NCI-H69 (cell line): ENCODE measurements around the gene REG4.

ENCODE experiments used
- DNase-seq: peaks from one replicate; lab custom pipeline; 2025; lab: John Stamatoyannopoulos, UW

The REG4 gene

GRCh38 chr1:119779869-119780356 is 31.3 kb downstream of the REG4 start:
- peak; percentile 26 for DNase-seq

GRCh38 chr1:119778886-119779560 is 32.2 kb downstream of the REG4 start:
- DNase-seq = no peak

GRCh38 chr1:119778359-119778758 is 32.9 kb downstream of the REG4 start:
- no peak for DNase-seq

- DNase-seq = no peak
Measured at GRCh38 chr1:119774746-119775490, 36.3 kb downstream of the REG4 start.

DNA sequence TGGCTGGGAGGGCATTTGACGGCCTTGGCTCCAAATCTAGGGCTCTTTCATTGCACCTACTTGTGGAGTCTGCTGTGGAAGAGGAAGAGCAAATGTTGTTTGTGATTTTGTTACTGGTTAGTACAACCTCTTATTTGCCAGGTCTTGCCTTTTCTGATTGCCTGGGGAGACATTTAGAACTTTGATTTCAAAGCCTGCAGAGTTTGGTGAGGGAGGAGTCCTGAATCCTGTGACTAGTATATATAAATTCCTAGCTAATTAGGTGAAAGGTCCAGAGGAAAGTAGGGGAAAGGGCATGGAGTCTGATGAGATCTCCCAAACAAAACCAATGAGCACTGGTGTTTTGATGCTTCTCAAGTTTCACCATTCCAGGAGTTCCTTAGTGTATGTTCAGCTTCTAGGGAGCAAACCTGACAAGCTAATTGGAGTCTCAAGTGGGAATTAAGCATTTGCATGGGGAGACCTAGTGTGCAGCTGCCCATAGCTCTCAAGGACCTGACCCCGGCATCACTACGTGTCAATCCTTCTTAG is 37.5 kb downstream of the REG4 start:
- DNase-seq = no peak

DNA sequence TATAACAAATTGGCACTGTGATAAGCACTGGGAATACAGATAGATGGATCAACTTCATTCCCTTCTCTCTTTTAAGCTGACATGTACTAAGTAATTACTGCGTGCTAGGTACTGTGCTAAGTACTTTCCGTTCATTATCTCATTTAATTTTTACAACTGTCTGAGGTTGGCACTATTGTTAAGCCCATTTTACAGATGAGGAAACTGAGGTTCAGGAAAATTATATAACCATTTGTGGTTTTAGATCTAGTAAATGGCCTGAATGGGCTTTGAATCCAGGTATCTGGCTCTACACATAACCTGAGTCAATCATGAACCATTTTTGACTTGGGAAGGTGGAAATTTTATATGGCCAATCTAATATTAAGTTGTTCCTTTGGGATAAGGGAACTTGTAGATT is 39.0 kb downstream of the REG4 start:
- DNase-seq = no peak

GRCh38 chr1:119771770-119772169 is 39.5 kb downstream of the REG4 start:
- no peak for DNase-seq

DNA sequence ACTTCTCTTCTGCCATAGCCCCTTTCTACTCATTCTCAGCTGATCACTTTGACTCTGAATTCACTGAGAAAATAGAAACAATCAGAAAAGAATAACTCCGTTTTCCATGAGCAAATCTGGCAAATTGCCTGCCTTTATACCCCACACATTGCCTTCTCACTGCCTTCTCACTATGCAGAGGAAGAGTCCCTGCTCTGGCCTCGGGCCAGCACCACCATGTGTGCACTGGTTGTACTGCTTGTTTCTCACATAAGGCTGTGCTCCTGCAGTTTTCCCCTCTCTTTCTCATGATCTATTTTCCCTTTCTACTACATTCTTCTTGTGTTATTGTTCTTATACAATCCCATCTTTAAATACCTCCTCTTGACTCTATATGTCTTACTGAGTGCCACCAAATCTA is 40.2 kb downstream of the REG4 start:
- DNase-seq = peak; percentile 26

DNA sequence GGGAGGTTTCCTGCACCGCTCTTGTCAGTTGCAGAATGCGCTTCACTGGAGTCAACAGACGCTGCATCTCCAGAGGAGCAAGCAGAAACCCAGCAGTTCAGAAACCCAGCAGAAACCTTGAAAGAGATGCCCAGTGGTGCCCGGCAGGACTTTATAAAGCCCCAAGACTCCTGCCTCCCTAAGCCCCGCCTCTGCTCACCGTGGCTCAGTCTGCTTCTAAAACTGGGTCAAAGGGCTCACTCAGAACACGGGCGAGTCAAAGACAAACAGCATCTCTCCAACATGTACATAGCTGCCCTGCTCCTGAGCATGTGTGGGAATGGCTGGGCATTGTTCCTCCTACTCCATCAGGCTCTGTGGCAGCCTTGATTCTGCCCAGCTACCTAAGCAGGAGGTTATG is 42.5 kb downstream of the REG4 start, which contains the start of gene HMGCS2:
HMGCS2 (minus strand) TSS at position 128 of the 400 bp plus-strand sequence; CDS start at position 67, 61 bp downstream.
- no peak for DNase-seq

DNA sequence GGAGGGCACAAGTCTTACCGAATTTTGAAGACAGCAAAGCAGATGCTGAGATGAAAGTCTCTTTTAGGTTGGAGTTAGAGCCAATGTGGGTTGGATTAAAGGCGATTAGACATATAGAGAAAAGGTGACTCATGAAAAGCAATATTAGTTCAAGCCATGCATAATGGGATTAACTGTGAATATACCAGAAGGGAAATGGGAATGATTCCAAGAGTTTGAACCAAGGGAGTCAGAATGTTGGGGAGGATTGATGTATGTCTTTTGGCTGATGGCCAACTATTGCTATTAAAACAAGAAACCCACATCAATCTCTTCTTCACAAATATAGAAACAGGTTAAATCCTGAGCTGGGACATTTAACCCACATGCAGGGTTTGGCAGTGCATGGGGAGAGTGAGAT is 43.8 kb downstream of the REG4 start:
- DNase-seq = peak; percentile 8

DNA sequence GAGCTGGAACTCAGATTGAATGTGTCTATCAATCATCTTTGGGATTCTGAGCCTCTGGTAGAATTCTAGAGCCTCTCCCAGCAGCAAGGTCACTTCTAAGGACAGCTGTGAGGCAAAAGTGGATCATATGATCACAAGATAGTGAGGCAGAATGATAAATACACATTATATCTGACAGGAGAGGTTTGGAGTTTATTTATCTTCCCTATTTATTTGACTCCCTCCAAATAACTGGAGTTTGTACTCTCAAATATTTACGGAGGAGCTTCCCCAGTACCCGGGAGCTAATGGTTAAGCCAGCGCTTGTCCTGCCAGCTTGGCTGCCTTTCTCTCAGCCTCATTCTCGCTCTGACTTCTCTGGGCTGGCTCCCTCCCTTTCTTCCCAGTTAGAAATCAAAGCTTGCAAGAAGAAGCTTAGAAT is 44.9 kb downstream of the REG4 start:
- DNase-seq = no peak

GRCh38 chr1:119764220-119764619 is 47.0 kb downstream of the REG4 start:
- DNase-seq = no peak

DNA sequence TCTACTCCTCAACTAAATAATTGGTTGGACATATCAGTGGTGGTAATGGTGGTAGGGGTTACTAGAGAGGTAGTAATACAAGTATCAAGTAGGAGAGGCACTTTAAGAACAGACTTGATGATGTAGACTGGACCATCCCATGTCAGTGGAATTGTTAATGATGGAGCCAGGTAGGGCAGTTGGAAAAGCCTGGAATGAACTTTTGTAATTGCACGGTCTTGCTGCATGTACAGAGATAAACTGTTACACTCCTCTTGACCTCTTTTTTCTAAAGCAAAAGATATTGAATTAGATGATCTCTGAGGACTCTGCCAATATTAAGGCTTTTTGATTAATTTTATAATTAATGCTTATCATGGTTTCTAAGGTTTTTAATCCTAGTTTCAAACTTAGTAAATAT is 48.3 kb downstream of the REG4 start:
- DNase-seq = no peak

GRCh38 chr1:119762409-119762808 is 48.9 kb downstream of the REG4 start:
- no peak for DNase-seq

- no peak for DNase-seq
Measured at GRCh38 chr1:119758584-119758983, 52.7 kb downstream of the REG4 start.

- DNase-seq = no peak
Measured at GRCh38 chr1:119752592-119752991, 58.7 kb downstream of the REG4 start.

DNA sequence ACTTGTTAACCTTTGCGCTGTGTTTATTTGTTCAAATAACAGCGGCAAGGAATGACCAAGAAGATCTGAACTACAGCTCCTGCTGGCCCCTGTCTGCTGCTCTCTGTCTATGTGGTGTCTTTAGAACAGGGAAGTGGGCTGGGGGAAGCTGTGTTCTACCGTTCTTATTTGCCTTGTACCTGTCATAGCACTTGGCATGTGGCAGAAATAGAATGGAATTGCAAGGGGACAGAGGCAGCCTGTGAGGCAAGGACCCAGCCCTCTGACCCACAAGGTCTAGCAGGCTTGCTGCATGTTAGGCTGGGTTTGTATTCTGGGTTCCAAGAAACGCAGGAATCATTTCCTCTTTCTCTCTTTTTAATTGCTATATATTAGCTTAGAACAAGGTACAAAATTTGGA is 63.2 kb downstream of the REG4 start:
- no peak for DNase-seq

DNA sequence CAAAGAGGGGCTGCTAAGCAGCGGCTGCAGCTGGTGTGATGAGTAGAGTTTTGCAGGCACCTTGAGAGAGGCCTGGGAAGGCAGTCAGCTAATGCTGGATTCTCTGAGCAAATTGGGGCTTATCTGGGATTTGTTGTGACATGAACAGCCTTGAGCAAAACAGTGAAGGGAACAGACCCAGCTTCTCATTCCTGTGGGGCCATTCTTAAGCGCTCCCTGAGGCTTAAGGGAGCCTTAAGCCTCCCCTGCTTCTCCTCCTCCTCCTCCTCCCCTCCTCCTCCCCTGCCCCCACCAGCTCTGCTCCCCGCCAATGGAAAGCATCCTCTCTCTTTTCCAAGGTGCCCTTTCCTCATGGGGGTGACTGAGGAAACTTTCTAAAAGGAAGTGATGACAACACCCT is 63.8 kb downstream of the REG4 start:
- DNase-seq = no peak

- DNase-seq = peak; percentile 3
Measured at GRCh38 chr1:119745034-119745433, 66.2 kb downstream of the REG4 start.

GRCh38 chr1:119744598-119744942 is 66.7 kb downstream of the REG4 start:
- DNase-seq = no peak
